ENCODE results near the gene COL25A1.

- TF ChIP-seq POLR2A (IDR thresholded peaks at IDR 0.05) (no peak), CTCF (IDR thresholded peaks at IDR 0.05) (no peak)
These were observed 210.6 kb downstream of the COL25A1 start for GRCh38 chr4:109091727-109092409.
